KOPT-K1 (cell line): ENCODE data around the gene CAPZB.

Experiments used
- H3K27ac ChIP-seq: fragments of 200-600 bp; sonication (generic); 2 replicates; pipeline ENCODE4 v1.5.1; 2016; ENCODE audit warnings: antibody characterized with exemption, mild to moderate bottlenecking, low read depth, low read length; ENCODE audit not compliant: poor library complexity, severe bottlenecking
- H3K36me3 ChIP-seq: fragments of 200-600 bp; sonication (generic); 2 replicates; pipeline ENCODE4 v1.5.1; 2017; ENCODE audit warnings: antibody characterized with exemption, mild to moderate bottlenecking, low read length, moderate library complexity; ENCODE audit not compliant: insufficient read depth
- H3K9me3 ChIP-seq: fragments of 200-600 bp; sonication (generic); 2 replicates; pipeline ENCODE4 v1.5.1; 2017; ENCODE audit warnings: antibody characterized with exemption, low read length, mild to moderate bottlenecking; ENCODE audit not compliant: insufficient read depth, poor library complexity, severe bottlenecking

CAPZB gene

DNA sequence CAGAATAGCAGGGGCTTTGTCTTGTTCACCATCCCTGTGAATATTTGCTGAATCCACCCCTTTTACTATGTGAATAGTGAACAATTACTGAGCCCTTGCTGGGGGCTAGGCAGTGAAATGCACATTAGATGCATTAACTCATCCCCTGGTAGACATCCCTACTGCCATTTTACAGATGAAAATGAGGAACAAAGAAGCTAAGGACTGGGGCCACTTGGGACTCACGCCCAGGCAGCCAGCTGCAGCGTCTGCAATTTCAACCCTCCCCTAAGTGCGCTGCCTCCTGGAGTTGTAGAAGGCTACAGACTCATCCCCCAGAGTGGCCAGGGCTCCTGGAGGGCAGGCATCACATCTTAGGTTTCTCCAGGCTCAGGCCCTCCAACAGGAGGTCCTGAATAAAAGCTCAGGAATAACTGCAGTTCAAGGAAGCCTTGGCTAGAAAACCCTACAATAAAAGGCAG, 31.6 kb downstream of the CAPZB start:
- Histone ChIP-seq H3K9me3 (no peaks in the 10 kb centered on the region), H3K36me3 (peaks cover 9% of the 10 kb centered on the region; the same call in 1 of the 2 replicates), H3K27ac (no peak overlapping the region)

GRCh38 chr1:19452221-19452663, 33.1 kb downstream of the CAPZB start:
- Histone ChIP-seq H3K27ac (no peak overlapping the region), H3K9me3 (no peaks in the 10 kb centered on the region), H3K36me3 (peaks cover 14% of the 10 kb centered on the region; the same call in 1 of the 2 replicates)

GRCh38 chr1:19450811-19451515, 34.4 kb downstream of the CAPZB start:
- Histone ChIP-seq H3K9me3 (no peaks in the 10 kb centered on the region), H3K36me3 (peaks cover 14% of the 10 kb centered on the region; the same call in 1 of the 2 replicates), H3K27ac (no peak overlapping the region)

DNA sequence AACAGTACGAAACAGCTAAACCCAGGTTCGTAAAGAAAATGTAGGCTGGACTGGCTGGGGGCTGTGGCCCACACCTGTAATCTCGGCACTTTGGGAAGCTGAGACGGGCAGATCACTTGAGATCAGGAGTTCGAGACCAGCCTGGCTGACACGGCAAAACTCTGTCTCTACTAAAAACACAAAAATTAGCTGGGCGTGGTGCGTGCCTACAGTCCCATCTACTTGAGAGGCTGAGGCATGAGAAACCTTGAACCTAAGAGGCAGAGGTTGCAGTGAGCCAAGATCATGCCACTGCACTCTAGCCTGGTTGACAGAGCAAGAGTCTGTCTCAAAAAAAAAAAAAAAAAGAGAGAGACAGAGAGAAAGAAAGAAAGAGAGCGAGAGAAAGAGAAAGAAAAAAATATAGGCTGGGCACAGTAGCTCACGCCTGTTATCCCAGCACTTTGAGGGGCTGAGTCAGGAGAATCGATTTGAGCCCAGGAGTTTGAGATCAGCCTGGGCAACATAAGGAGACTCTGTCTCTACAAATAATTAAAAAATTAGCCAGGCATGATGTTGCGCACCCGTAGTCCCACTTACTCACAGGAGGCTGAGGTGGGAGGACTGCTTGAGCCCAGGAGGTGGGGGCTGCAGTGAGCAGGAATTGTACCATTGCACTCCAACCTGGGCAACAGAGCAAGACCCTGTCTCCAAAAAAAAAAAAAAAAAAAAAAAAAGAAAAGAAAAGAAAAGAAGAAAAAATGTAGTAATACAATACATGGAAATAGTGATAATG, 35.7 kb downstream of the CAPZB start:
- H3K9me3 ChIP-seq: no peaks in the 10 kb centered on the region
- no peak overlapping the region for H3K27ac ChIP-seq
- peaks cover 14% of the 10 kb centered on the region; the same call in 1 of the 2 replicates for H3K36me3 ChIP-seq

- Histone ChIP-seq H3K27ac (no peak overlapping the region), H3K36me3 (peaks cover 14% of the 10 kb centered on the region; the same call in 1 of the 2 replicates), H3K9me3 (no peaks in the 10 kb centered on the region)
Observed at GRCh38 chr1:19448491-19449439, 36.6 kb downstream of the CAPZB start.

- Histone ChIP-seq H3K9me3 (no peaks in the 10 kb centered on the region), H3K27ac (no peak overlapping the region), H3K36me3 (peaks cover 14% of the 10 kb centered on the region; the same call in 1 of the 2 replicates)
Observed at GRCh38 chr1:19447550-19447949, 37.8 kb downstream of the CAPZB start.

- H3K9me3 ChIP-seq: no peaks in the 10 kb centered on the region
- H3K36me3 ChIP-seq: peaks cover 17% of the 10 kb centered on the region; the same call in 1 of the 2 replicates
- H3K27ac ChIP-seq: no peak overlapping the region
Observed at GRCh38 chr1:19445417-19446342, 39.7 kb downstream of the CAPZB start.

GRCh38 chr1:19444296-19445021, 40.9 kb downstream of the CAPZB start:
- no peak overlapping the region for H3K27ac ChIP-seq
- peaks cover 18% of the 10 kb centered on the region; the same call in 1 of the 2 replicates for H3K36me3 ChIP-seq
- H3K9me3 ChIP-seq: no peaks in the 10 kb centered on the region

GRCh38 chr1:19443326-19443725, 42.0 kb downstream of the CAPZB start:
- Histone ChIP-seq H3K27ac (no peak overlapping the region), H3K36me3 (peaks cover 12% of the 10 kb centered on the region; the same call in 1 of the 2 replicates), H3K9me3 (no peaks in the 10 kb centered on the region)

GRCh38 chr1:19442154-19443096, 42.9 kb downstream of the CAPZB start:
- Histone ChIP-seq H3K36me3 (peaks cover 20% of the 10 kb centered on the region), H3K9me3 (no peaks in the 10 kb centered on the region), H3K27ac (no peak overlapping the region)

- Histone ChIP-seq H3K27ac (no peak overlapping the region), H3K36me3 (peaks cover 32% of the 10 kb centered on the region), H3K9me3 (no peaks in the 10 kb centered on the region)
Observed at GRCh38 chr1:19441048-19441780, 44.1 kb downstream of the CAPZB start.
